PC-3 (cell line): ENCODE data around the gene IFNL4. TPM values are rescaled to one million over a fixed set of nuclear protein-coding genes. Genes with fewer than 3 reads are reported as not detected.

Experiments
- ATAC-seq: fragments of 200-7000 bp; cut with Tn5 transposase; 2 replicates; pipeline ENCODE4 v1.9.1; 2020; ENCODE audit warnings: mild to moderate bottlenecking, moderate library complexity
- BruUV-seq: library from RNA; stranded (reverse); fragments of 400-500 nt; replicated peaks from 2 replicates; lab custom pipeline; 2021; lab: Mats Ljungman, UMichigan
- CTCF ChIA-PET: fragments of 300-600 bp; sonication (Branson Sonifier 250); formaldehyde crosslinking; loops from one replicate; lab custom pipeline; 2022; ENCODE audit warnings: antibody characterized with exemption; lab: Charles Lee
- POLR2A ChIA-PET: fragments of 300-600 bp; sonication (Branson Sonifier 250); formaldehyde crosslinking; loops from one replicate; lab custom pipeline; 2022; ENCODE audit warnings: antibody characterized with exemption; ENCODE audit not compliant: unreplicated experiment; lab: Charles Lee
- DNase-seq: peaks from one replicate; pipeline ENCODE4 v3.0.0-alpha.2; 2015
- H2AFZ ChIP-seq: fragments of 300-600 bp; sonication (generic); 2 replicates; pipeline ENCODE4 v1.6.0; 2016; ENCODE audit warnings: antibody characterized with exemption, low read length
- H3F3A ChIP-seq: fragments of 300-600 bp; sonication (generic); one replicate; pipeline ENCODE4 v1.6.0; 2017; ENCODE audit warnings: antibody characterized with exemption, low read length, control low read depth, mild to moderate bottlenecking; ENCODE audit not compliant: unreplicated experiment
- H3K27ac ChIP-seq: fragments of 300-600 bp; sonication (generic); 2 replicates; pipeline ENCODE4 v1.5.1; 2016; ENCODE audit warnings: mild to moderate bottlenecking, low read length
- H3K27me3 ChIP-seq: fragments of 300-600 bp; sonication (generic); 2 replicates; pipeline ENCODE4 v1.6.1; 2016; ENCODE audit warnings: low read length, mixed read lengths
- H3K36me3 ChIP-seq: fragments of 300-600 bp; sonication (generic); 2 replicates; pipeline ENCODE4 v1.6.1; 2016; ENCODE audit warnings: low read depth, mixed run types, low read length, mixed read lengths
- H3K4me1 ChIP-seq: fragments of 300-600 bp; sonication (generic); 2 replicates; pipeline ENCODE4 v1.5.1; 2016; ENCODE audit warnings: low read length; ENCODE audit not compliant: insufficient read depth
- H3K4me2 ChIP-seq: fragments of 300-600 bp; sonication (generic); 2 replicates; pipeline ENCODE4 v1.6.0; 2016; ENCODE audit warnings: low read length
- H3K4me3 ChIP-seq: fragments of 300-600 bp; sonication (generic); 2 replicates; pipeline ENCODE4 v1.5.1; 2016; ENCODE audit warnings: mild to moderate bottlenecking, low read length, mixed read lengths
- H3K79me2 ChIP-seq: fragments of 300-600 bp; sonication (generic); 2 replicates; pipeline ENCODE4 v1.6.1; 2017; ENCODE audit warnings: low read length, mixed read lengths
- H3K9ac ChIP-seq: fragments of 300-600 bp; sonication (generic); 2 replicates; pipeline ENCODE4 v1.6.0; 2016; ENCODE audit warnings: mild to moderate bottlenecking, low read length
- H3K9me2 ChIP-seq: fragments of 300-600 bp; sonication (generic); replicated peaks from 2 replicates; pipeline ENCODE4 v1.6.1; 2016; ENCODE audit warnings: mixed run types, low read length, mixed read lengths
- H3K9me3 ChIP-seq: fragments of 300-600 bp; sonication (generic); 2 replicates; pipeline ENCODE4 v1.6.1; 2016; ENCODE audit warnings: low read length, mixed read lengths
- H4K20me1 ChIP-seq: fragments of 300-600 bp; sonication (generic); 2 replicates; pipeline ENCODE4 v1.6.1; 2016; ENCODE audit warnings: low read length, mixed read lengths
- CTCF ChIP-seq: fragments of 300-600 bp; sonication (generic); conservative IDR thresholded peaks from 2 replicates; pipeline ENCODE4 v1.5.1; 2017; ENCODE audit warnings: antibody characterized with exemption, low read depth, mild to moderate bottlenecking, low read length
- EZH2 ChIP-seq: fragments of 300-600 bp; sonication (generic); IDR thresholded peaks from one replicate; pipeline ENCODE4 v1.6.1; 2017; ENCODE audit warnings: antibody characterized with exemption, mild to moderate bottlenecking, low read length; ENCODE audit not compliant: unreplicated experiment
- EZH2phosphoT487 ChIP-seq: fragments of 300-600 bp; sonication (generic); IDR thresholded peaks from 2 replicates; pipeline ENCODE4 v1.6.1; 2018; ENCODE audit warnings: mild to moderate bottlenecking, antibody characterized with exemption, low read length, borderline replicate concordance
- intact Hi-C: fragments of 100-400 bp; cut with micrococcal nuclease; formaldehyde crosslinking; loops from 2 replicates; pipeline ENCODE4 v1.9.0; 2023
- total RNA-seq: library from RNA; depleted of rRNA; stranded (reverse); fragments of >200 nt; gene quantifications from 2 replicates; pipeline ENCODE4 v1.2.3, GENCODE V29; 2014

IFNL4 gene
- total RNA-seq, 1 experiment from 2014 or later: not detected

- Histone ChIP-seq H3K27me3 (no peaks in the 10 kb centered on the region), H2AFZ (no peak overlapping the region), H3K4me3 (no peak overlapping the region), H3K9ac (no peak overlapping the region), H3K9me3 (no peaks in the 10 kb centered on the region), H3K79me2 (no peaks in the 10 kb centered on the region), H3K27ac (no peak overlapping the region), H3F3A (no peaks in the 10 kb centered on the region), H3K4me2 (peak overlapping the region; percentile 28), H3K36me3 (no peaks in the 10 kb centered on the region), H3K4me1 (no peaks in the 10 kb centered on the region), H3K9me2 (no peaks in the 10 kb centered on the region), H4K20me1 (no peaks in the 10 kb centered on the region)
- POLR2A ChIA-PET: no interaction called here
- ATAC-seq (peak; percentile 74), DNase-seq (peak; percentile 52)
- CTCF ChIA-PET: no interaction called here
- intact Hi-C loops: no loop called here
- TF ChIP-seq EZH2 (no peak), EZH2phosphoT487 (no peak), CTCF (no peak)
- no TSS peak for BruUV-seq
Observed at GRCh38 chr19:39237200-39238184, 11.2 kb downstream of the IFNL4 start.

DNA sequence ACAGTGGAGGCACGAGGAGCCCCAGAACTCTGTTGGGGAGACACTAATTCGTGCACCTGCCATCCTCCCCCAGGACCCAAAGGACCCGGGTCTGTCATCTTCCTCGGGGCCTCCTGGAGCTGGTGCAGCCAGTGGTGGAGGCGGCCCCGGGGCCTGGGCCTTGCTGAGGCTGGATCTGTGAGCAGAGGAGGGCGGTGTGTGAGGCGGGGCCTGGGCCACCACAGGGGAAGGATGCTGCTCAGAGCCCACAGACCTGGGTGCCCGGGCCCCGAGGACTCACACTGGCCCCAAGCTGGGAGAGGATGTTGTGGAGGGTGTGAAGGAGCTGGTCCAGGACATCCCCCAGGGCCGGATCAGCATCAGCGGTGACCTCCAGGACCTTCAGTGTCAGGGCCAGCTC lies 12.1 kb downstream of the IFNL4 start:
- Histone ChIP-seq H3K4me2 (no peak overlapping the region), H3K4me3 (no peak overlapping the region), H3K9me3 (no peaks in the 10 kb centered on the region), H2AFZ (no peak overlapping the region), H3K9ac (no peak overlapping the region), H3K9me2 (no peaks in the 10 kb centered on the region), H4K20me1 (no peaks in the 10 kb centered on the region), H3K27ac (no peak overlapping the region), H3K36me3 (no peaks in the 10 kb centered on the region), H3K27me3 (no peaks in the 10 kb centered on the region), H3K79me2 (no peaks in the 10 kb centered on the region), H3F3A (no peaks in the 10 kb centered on the region), H3K4me1 (no peaks in the 10 kb centered on the region)
- BruUV-seq: no TSS peak
- TF ChIP-seq CTCF (no peak), EZH2phosphoT487 (no peak), EZH2 (no peak)
- intact Hi-C loops: no loop called here
- DNase-seq (no peak), ATAC-seq (no peak)
- ChIA-PET CTCF (no interaction called here), POLR2A (no interaction called here)

DNA sequence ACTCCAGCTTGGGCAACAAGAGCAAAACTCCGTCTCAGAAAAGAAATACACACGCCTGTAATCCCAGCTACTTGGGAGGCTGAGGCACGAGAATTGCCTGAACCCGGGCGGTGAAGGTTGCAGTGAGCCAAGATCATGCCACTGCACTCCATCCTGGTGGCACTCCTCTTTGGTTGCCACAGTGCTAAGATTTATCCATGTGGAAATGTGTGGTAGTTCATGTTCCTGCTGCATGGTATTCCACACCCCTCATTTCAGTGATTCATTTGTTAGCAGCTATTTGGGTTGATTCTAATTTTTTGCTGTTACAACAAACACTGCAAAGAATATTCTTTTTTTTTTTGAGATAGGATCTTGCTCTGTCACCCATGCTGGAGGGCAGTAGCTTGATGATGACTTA lies 15.9 kb downstream of the IFNL4 start:
- Histone ChIP-seq H3K9me3 (no peaks in the 10 kb centered on the region), H3K9ac (no peak overlapping the region), H3K4me3 (no peak overlapping the region), H3K4me1 (no peaks in the 10 kb centered on the region), H3K27me3 (no peaks in the 10 kb centered on the region), H3F3A (no peaks in the 10 kb centered on the region), H3K4me2 (no peak overlapping the region), H4K20me1 (no peaks in the 10 kb centered on the region), H3K27ac (no peak overlapping the region), H3K36me3 (no peaks in the 10 kb centered on the region), H3K79me2 (no peaks in the 10 kb centered on the region), H2AFZ (no peak overlapping the region), H3K9me2 (no peaks in the 10 kb centered on the region)
- intact Hi-C loops: no loop called here
- CTCF ChIA-PET: no interaction called here
- TF ChIP-seq CTCF (no peak), EZH2phosphoT487 (no peak), EZH2 (no peak)
- no TSS peak for BruUV-seq
- no peak for ATAC-seq
- POLR2A ChIA-PET: no interaction called here
- DNase-seq: no peak
